Sigmoid colon (tissue), 7 donors: Measurements from ENCODE around the gene INSL3. TPM values are rescaled to one million over a fixed set of nuclear protein-coding genes. Genes with fewer than 3 reads are reported as not detected.

Experiments used
- DNase-seq: peaks from one replicate; pipeline ENCODE4 v3.0.0-alpha.2; 2019
- H3K27ac ChIP-seq, 4 donors: fragments of 200-600 bp; sonication (generic); one replicate each; pipeline ENCODE4 v1.5.1; 2016 to 2019; ENCODE audit warnings: mild to moderate bottlenecking in 1 of 4
- H3K27me3 ChIP-seq, 3 donors: fragments of 200-600 bp; sonication (generic); one replicate each; pipeline ENCODE4 v1.5.1; 2019; ENCODE audit warnings: mild to moderate bottlenecking in 1 of 3
- H3K36me3 ChIP-seq, 4 donors: fragments of 200-600 bp; sonication (generic); one replicate each; pipeline ENCODE4 v1.5.1; 2016 to 2019
- H3K4me1 ChIP-seq, 4 donors: fragments of 200-600 bp; sonication (generic); one replicate each; pipeline ENCODE4 v1.5.1; 2017 to 2019
- H3K4me3 ChIP-seq, 4 donors: fragments of 200-600 bp; sonication (generic); one replicate each; pipeline ENCODE4 v1.5.1; 2017 to 2019; ENCODE audit warnings: mild to moderate bottlenecking in 2 of 4, moderate library complexity in 1 of 4
- H3K9me3 ChIP-seq, 4 donors: fragments of 200-600 bp in 3 of 4; sonication (generic) in 3 of 4; one replicate each; pipeline versions ENCODE4 v1.5.1 to v1.6.1; 2013 to 2019
- CTCF ChIP-seq, 4 experiments: fragments of 450-650 bp in 3 of 4; fragments of 200-600 bp in 1 of 4; IDR thresholded peaks; one replicate each; pipeline ENCODE4 v1.5.1; 2016 to 2019; ENCODE audit warnings: antibody characterized with exemption in 4 of 4, mild to moderate bottlenecking in 3 of 4, moderate library complexity in 2 of 4
- EP300 ChIP-seq, 4 donors: sonication (generic); formaldehyde crosslinking; IDR thresholded peaks; one replicate each; pipeline ENCODE4 v1.6.1; 2017; ENCODE audit warnings: antibody characterized with exemption in 4 of 4
- POLR2A ChIP-seq, 2 donors: fragments of 450-650 bp; IDR thresholded peaks; one replicate each; pipeline ENCODE4 v1.6.1; 2016; ENCODE audit warnings: antibody characterized with exemption in 2 of 2, mild to moderate bottlenecking in 2 of 2, moderate library complexity in 2 of 2
- POLR2AphosphoS5 ChIP-seq, 4 donors: sonication (generic); formaldehyde crosslinking; IDR thresholded peaks; one replicate each; pipeline ENCODE4 v1.6.1; 2017; ENCODE audit warnings: antibody characterized with exemption in 4 of 4
- WGBS, 2 donors: extraction: QIAGEN DNeasy Blood & Tissue Kit; methylation state at CpG; one replicate each; pipeline ENCODE4 v1.1.7; 2013; 5-methylcytosine and 5-hydroxymethylcytosine counted together
- intact Hi-C: fragments of 100-400 bp; cut with DNase I; formaldehyde crosslinking; loops from one replicate; pipeline ENCODE4 v1.15.1; 2023
- polyA plus RNA-seq, 3 donors: library from polyadenylated mRNA; stranded (reverse); fragments of 200-250 nt; gene quantifications; one replicate each; pipeline ENCODE4 v1.2.3, GENCODE V29; 2013
- total RNA-seq, 4 donors: library from RNA; depleted of rRNA; stranded (reverse); fragments of >200 nt; gene quantifications; one replicate each; pipeline ENCODE4 v1.1.0, GENCODE V29; 2016
- donor health status: healthy with polysubstance abuse.
- donor health status: Bipolar disorder and iron deficiency.
- donor health status: healthy.

Gene INSL3
- total and polyA plus RNA-seq, 7 donors = 0.85 TPM; not detected in 6

GRCh38 chr19:17855280-17856152 lies 34.2 kb upstream of the INSL3 start:
- peaks cover 0 to 7% (median 4%) of the 10 kb centered on the region in 4 donors for H3K4me1 ChIP-seq
- no peak overlapping the region for H3K4me3 ChIP-seq
- H3K27ac ChIP-seq = no peak overlapping the region
- 11 to 20% methylated on average over 29 of the region's 29 CpGs for WGBS, 2 donors
- no peaks in the 10 kb centered on the region for H3K9me3 ChIP-seq
- no peaks in the 10 kb centered on the region for H3K27me3 ChIP-seq
- intact Hi-C loops = loop anchor here (10.0 kb wide), 2 partner anchors 111 to 151 kb away; no protein-coding TSS in a partner anchor
- peak; percentile 90 for DNase-seq
- no peaks in the 10 kb centered on the region for H3K36me3 ChIP-seq
- TF ChIP-seq POLR2A (IDR thresholded peaks at IDR 0.05) = no peak
- no peak for TF ChIP-seq POLR2AphosphoS5 (IDR thresholded peaks at IDR 0.05)
- no peak for TF ChIP-seq EP300 (IDR thresholded peaks at IDR 0.05)
- peak; percentile 77 to 96 (median 86) for TF ChIP-seq CTCF (IDR thresholded peaks at IDR 0.05)

- no peak for DNase-seq
- Histone ChIP-seq H3K36me3 (no peaks in the 10 kb centered on the region), H3K27ac (no peak overlapping the region), H3K27me3 (no peaks in the 10 kb centered on the region), H3K4me3 (no peak overlapping the region), H3K4me1 (peaks cover 0 to 2% (median under 1%) of the 10 kb centered on the region in 4 donors), H3K9me3 (no peaks in the 10 kb centered on the region)
- 84 to 91% methylated on average over 6 of the region's 6 CpGs for WGBS, 2 donors
- TF ChIP-seq CTCF (IDR thresholded peaks at IDR 0.05) = no peak
- TF ChIP-seq POLR2AphosphoS5 (IDR thresholded peaks at IDR 0.05) = no peak
- TF ChIP-seq POLR2A (IDR thresholded peaks at IDR 0.05) = no peak
- intact Hi-C loops = loop anchor here (10.0 kb wide), 2 partner anchors 109 to 149 kb away; no protein-coding TSS in a partner anchor
These were observed 32.7 kb upstream of the INSL3 start for GRCh38 chr19:17854061-17854460.

GRCh38 chr19:17848595-17849292 lies 27.4 kb upstream of the INSL3 start:
- H3K4me1 ChIP-seq = no peaks in the 10 kb centered on the region
- H3K27ac ChIP-seq = peak overlapping the region in 1 of 4 donors; percentile 67
- no peak for DNase-seq
- H3K27me3 ChIP-seq = peaks cover 0 to 34% (median 28%) of the 10 kb centered on the region in 3 donors
- TF ChIP-seq POLR2A (IDR thresholded peaks at IDR 0.05) = no peak
- no peak for TF ChIP-seq EP300 (IDR thresholded peaks at IDR 0.05)
- no peak for TF ChIP-seq POLR2AphosphoS5 (IDR thresholded peaks at IDR 0.05)
- no peak for TF ChIP-seq CTCF (IDR thresholded peaks at IDR 0.05)
- no peaks in the 10 kb centered on the region for H3K9me3 ChIP-seq
- H3K36me3 ChIP-seq = no peaks in the 10 kb centered on the region
- no peak overlapping the region for H3K4me3 ChIP-seq
- 69 to 84% methylated on average over 14 of the region's 14 CpGs for WGBS, 2 donors
- intact Hi-C loops = no loop called here

GRCh38 chr19:17847538-17848366 lies 26.4 kb upstream of the INSL3 start, which contains the start of gene JAK3:
TSS of gene JAK3 (minus strand) at chr19:17847982. CDS start at chr19:17844417, 3,565 bp downstream.
- DNase-seq = no peak
- Histone ChIP-seq H3K4me3 (peak within 1 kb of the TSS in 3 of 4 donors; percentile 20 to 49 (median 45)), H3K27ac (peak within 1 kb of the TSS; percentile 24 to 68 (median 60)), H3K27me3 (peaks cover 0 to 44% (median 36%) of the 10 kb centered on the region in 3 donors), H3K4me1 (peaks cover 0 to 2% (median 0%) of the 10 kb centered on the region in 4 donors), H3K36me3 (no peaks in the 10 kb centered on the region), H3K9me3 (no peaks in the 10 kb centered on the region)
- intact Hi-C loops = no loop called here
- 5 to 10% methylated on average over 40 of the region's 40 CpGs for WGBS, 2 donors
- TF ChIP-seq POLR2AphosphoS5 (IDR thresholded peaks at IDR 0.05) (peak in 1 of 4 donors; percentile 23), CTCF (IDR thresholded peaks at IDR 0.05) (no peak)
